NK-92 (cell line): ENCODE measurements around the gene CAPN8.

Source experiments
- DNase-seq: peaks from one replicate; lab custom pipeline; 2025; ENCODE audit not compliant: unreplicated experiment; lab: John Stamatoyannopoulos, UW

Gene CAPN8

DNA sequence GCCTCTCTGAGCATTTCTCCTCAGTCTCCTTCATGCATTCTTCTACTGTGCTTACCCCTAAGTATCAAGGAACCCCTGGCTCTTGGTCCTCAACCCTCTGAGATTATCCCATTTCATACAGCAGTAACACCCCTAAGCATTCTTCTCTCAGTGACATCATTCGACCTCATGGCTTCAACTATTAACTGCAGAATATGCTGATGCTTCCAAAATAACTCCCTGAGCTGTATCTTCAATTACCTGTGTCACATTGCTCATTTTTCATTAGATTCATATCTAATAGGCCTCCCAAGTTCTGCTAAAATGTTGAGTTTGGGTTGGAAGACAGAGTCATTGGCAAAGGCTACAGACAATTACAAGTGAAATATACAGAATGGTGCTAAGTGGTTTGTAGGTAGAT lies 7.5 kb downstream of the CAPN8 start:
- no peak for DNase-seq

DNA sequence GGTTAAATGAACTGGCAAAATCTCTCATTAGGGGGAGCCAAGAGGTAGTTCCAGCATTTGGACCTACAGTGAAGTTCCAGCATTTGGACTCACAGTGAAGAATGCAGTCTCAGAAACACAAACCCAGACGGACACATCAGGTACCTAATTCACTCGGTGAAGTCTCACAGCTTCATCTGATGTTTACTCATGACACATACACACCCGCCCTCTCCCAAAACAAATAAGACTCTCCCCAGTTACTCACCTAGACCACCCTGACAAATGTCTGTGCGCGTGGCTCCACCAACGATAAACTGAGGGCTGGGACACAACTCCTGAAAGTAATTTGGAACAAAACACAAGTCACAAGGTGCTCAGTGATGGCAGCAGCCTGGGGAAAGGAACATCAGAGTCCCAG lies 11.4 kb downstream of the CAPN8 start:
- no peak for DNase-seq

DNA sequence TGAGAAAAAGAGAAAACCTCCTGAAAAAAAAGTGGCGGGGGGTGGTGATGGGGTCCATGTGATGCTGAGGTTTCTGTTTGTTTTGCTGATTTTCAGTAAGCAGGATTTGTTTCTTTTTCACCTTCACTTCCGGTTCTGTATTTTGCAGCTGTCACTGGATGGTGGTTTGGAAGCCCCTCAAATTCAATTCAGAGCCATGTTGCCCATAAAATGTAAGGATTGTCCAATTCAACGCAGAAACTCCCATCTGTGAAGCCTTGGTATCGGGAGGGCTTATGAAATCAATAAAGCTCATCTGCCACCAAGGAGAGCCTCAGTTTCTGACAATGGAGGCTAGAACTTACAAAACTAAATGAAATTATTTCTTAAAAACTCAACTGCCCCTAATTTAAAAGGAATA lies 12.1 kb downstream of the CAPN8 start:
- no peak for DNase-seq

DNA sequence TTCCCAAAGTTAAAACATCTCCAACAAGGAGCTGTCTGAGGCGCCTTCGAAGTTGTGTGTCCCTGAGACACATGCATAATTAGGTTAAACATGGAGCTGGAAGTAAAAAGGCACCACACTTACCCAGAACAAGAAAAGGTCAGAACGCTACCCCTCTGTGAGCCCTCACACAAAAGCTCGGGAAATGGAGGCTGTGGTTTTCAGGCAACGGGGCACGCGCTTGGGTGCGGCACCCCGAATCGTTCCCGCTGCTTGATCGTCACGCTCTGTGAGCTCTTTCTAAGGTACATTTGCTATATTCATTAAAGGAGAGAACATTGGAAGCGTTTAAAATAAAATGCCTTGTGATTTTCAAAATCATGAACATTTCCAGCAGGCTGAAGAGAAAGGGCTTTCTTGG lies 12.5 kb downstream of the CAPN8 start:
- no peak for DNase-seq

DNA sequence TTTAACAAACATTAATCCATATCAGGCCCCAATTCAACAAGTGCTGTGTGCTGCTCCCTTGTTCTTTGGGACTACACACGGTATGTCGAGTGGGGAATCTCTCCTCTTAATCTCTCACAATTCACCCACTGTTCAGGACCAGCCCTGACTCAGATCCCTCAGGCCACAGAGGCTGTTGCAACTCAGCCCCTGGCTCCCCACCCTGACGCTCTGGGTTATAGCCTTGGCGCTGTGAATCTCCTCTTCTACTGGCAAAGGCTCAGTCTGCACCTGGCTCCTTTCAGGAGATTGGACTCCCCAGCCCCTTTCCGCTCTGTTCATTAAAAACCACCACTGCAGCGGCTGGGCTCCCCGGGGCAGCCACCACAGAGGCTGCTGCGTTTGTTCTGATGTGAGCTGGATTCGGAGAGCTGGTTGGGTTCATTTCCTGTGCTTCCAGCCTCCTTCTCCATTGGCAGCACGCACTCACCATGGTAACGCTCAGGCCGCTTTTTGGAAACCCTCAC lies 13.0 kb downstream of the CAPN8 start:
- no peak for DNase-seq

DNA sequence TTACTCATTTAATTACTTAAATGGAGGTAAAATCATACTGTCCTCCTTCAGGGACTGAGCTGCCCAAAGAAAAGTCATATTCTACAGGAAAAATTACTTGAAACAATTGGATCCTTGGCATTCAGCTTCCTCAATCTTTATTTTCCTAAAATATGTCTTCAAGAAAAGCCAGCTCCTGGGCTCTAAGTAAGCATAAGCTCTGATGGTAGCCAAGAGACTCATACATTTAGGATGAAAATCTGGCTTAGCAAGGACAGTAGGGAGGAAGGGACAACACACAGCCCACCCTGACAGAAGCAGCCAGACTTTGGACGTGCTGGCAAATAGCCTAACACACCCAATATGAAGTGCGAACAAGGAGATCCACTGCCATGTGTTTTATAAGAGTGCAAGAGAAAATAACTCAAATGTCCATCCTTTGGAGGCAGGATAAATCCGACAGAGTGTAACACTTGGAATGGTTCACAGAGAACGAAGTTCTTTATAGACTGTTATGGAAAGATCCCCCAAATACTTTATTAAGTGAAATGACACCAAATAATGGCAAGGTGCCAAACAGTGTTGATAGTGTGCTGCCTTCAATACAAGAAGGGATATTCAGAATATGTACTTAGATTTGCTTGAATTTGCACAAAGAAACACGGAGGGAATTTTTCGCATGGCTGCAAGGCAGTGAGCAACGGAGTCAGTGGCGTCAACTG lies 14.1 kb downstream of the CAPN8 start:
- DNase-seq: no peak

DNA sequence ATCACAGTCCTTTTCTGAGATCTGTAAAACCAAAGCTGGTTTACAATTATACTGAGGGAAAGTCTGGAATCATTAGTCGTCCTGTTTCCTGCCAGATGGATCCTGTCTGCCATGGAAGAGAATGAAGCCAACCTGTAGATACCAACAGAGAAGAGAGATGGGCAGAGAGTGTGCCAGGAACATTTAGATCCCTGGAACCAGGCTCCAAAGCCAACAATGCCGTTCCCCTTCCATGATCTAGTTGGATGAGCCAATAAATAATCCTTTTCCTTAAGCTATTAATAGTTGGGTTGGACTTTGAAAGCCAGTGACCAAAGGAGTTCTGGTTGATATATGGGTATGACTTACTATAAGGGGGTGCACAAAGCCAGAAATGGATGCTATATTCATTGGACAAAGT lies 15.0 kb downstream of the CAPN8 start:
- no peak for DNase-seq

DNA sequence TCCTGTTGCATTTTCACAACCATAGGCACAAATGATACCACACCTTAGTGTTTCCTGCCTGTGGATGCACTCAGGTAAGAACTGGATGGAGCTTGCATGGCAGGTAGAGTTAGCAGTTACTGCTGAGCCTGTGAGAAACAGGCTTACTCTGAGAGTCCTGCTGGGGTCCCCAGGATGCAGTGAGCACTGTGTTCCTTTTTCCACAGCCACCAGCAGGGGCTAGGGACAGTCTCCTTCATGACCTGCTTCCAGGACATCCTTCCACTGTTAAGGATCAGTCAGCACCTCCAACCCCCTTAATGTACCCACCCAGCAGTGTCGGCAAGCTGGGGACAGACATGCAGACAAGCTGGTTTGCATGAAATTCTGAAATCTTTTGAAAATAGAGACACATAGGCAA lies 16.3 kb downstream of the CAPN8 start:
- no peak for DNase-seq

DNA sequence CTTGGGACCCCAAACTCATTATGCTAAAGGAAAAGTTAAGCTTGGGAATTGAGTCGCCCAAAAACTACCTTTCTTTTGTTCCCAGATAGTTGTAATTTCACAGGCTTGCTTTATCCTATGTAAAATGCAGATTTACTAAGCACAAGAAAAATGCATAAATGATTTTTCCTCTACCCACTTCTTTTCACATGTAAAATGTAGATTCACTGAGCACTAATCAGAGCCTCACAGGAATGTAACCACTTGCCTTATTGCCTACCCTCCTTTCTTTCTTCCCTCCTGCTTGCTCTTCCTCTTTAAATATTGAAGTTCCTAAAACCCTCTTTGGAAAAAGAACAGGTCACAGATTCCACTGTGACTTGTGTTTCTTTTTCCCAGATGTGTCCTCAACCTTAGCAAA lies 18.3 kb downstream of the CAPN8 start:
- no peak for DNase-seq

DNA sequence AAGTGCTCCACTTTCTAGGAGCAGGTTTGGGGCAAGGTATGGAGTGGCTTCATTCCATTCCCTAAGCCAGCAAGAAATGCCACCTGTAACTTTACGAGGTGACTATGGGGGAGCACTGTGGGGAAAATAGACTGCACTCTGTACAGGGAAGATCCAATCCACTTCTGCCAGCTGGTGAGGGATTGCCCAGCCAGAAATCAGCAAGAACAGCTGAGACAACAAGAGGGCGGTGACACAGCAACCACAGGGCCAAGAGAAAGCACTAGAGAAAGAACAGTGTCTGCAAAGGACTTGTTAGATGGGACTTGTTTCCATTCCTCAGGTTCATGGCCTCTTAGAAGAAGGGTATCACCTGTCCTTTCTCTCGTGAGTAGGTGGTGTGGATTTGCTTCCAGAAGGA lies 19.6 kb downstream of the CAPN8 start:
- DNase-seq: no peak

DNA sequence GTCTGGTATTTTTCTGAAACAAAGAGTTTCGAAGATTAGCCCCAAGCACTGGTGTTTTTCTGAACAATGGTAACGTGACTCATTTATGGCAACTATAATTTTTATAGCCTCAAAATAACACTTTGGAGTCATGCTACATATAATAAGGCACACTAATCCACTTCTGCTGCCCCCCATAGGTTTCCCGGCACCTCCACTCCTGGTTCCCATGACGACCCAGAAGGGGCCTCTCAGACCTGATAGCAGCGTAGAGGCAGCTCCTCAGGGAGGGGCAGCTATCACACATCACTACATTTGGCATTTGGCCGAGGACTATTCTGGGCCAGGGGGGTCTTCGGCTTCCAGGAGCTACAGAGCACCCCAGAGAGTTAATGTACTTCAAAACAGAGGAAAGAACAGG lies 23.3 kb downstream of the CAPN8 start:
- no peak for DNase-seq

DNA sequence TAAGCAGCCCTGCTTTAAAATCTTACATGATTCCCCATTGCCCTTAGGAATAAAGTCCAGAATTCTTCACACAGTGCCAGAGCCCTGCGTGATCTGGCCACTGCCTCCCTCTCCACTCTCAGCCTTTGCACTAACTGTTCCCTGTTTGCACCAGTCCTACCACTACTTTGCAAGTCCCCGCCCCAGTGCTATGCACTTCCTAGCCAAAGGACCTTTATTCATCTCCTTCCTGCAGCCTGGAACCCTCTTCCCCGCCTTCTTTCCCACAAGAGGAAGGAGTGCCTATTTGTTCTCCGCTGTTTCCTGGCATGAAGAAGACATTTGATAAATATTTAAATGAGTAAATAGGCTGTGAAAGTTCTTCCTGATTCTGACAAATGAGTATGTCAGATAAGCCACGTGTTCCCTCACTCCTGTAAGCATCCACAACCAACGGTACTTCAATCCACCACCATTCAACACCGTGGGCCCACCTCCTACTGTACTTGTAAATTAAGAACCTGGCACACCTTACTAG lies 23.9 kb downstream of the CAPN8 start:
- DNase-seq: no peak

DNA sequence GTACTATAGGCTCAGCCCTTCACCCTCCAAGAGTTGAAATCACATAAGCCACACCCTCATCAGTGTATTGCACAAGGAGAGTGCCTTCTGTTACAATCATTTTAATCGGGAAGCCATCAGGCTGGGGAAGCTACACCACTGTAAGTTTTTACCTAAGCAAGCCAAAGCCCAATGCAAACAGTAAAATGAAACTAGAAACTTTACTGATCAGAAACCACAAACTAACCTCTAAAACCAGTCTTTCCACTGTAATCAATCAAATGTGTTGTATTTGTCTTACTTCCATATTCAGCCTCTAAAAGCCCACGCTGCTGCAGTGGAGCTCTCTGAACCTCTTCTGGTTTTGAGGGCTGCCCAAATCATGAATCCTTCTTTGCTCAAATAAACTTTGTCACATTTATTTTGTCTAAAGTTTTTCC lies 26.2 kb downstream of the CAPN8 start:
- no peak for DNase-seq

DNA sequence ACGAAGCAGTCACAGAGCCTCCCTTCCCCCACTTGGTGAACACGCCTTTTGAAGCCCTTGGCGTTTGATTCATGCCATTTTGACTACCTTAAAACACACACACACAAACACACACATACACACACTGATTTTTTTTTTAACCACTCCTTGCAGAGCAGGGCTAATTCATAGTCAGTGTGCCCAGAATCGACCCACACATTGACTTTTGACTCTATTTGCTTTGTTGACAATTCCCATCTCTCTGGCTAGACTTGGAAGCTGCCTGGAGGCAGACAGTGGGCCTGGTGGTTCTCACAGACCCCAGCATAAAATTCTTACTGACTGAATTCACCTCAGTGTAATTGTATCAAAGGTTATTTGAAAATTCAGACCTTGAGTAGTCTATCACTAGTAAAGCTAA lies 30.3 kb downstream of the CAPN8 start:
- DNase-seq: no peak

DNA sequence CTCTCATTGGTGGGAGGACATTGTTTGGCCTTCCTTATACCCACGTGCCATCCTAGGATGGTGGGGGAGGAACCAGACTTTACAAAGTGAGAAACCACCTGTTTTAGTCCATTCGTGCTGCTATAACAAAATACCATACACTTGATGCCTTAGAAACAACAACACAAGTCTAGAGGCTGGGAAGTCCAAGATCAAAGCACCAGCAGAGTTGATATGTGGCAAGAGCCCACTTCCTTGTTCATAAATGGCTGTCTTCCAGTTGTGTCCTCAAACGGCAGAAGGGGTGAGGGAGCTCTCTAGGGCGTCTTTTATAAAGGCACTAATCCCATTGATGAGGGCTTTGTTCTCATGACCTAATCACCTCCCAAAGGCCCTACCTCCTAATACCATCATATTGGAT lies 31.1 kb downstream of the CAPN8 start:
- no peak for DNase-seq

DNA sequence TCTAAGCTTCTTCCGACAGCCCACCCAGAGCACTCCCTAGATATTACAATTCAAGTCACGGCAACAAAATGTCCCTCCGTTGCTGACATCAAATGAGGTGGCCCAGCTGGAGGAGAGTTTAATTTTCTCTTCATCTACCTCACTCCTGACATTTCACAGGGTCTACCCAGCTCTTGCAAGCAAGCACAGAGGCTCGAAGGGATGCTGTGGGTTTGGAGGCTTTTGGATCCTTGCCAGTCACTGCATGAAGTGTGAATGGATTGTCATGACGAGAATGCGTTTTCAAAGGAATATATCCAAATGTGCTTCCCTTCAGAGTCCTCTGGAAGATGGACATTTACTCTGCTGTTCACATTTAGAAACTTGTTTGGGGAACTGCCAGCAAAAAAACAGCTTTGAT lies 33.5 kb downstream of the CAPN8 start:
- DNase-seq: no peak

DNA sequence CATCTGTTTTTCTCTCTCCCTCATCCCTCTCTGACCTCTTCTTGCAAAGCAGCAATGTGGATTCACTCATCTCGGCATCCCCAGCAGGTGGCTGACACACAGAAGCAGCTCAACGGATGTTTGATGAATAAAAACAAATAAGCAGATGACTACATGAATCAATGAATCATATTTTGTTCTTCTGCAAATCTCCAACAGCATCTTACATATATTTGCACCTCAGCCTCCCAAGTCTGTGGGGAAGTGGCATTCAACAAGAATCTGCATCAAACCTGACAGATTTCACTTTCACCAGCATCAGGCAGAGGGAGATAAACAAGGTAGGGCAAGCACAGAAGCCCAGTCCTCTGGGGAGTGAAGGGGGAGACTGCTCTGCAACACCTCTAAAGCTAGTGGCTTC lies 34.0 kb downstream of the CAPN8 start:
- DNase-seq: no peak

DNA sequence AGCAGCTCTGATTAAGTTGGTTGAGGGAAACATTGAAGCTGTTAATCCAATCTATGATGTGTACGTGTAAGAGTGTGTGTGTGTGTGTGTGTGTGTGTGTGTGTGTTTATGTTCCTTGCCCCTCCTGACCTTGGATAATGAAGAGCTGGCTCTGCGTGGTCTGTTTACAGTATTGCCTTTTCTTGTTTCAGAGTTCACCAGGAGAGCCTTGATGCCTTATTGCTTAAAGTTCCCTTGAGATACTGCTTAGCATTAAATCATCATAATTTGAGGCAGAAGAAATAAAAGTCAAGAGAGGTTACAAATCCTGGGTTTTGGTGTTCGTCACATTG lies 36.4 kb downstream of the CAPN8 start:
- DNase-seq: no peak

DNA sequence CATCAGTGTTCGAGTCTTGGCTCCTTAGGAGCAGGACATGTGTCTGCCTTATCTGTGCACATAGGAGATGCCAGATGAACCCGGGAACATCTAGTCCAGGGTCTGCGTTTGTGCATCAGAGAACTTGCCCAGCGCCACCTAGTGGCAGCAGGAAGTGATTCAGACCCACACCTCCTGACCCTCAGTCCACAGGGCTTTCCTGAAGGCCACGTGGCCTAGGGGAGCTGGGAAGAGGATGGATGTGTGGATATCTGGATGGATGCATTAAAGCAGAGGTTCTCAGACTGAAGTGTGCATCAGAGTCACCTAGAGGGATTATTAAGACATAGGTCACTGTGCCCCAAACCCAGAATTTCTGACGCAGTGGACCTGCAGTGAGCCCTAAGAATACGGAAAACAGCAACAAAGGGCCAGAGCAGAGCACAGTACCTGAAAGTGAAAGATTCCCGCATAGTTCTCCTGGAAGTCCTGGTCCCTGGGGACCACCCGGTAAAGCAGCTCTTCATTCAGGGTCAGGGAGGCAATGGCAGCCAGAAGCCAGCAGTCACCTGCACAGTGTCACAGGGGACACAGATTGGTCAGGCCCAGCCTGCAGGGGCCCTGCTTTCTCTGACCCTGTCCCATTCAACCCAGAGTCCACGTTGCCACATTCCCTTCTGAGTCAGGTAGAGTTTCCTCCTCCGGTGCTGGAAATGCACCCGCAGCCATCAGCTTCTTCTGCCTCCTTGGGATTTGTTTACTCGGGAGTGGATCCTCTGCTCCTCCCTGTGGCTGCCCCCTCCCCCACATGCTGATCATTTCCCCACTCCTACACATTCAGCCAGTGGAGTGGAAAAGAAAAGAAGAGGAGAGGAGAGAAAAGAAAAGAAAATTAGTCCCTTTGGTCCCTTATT lies 37.0 kb downstream of the CAPN8 start:
- DNase-seq: no peak

DNA sequence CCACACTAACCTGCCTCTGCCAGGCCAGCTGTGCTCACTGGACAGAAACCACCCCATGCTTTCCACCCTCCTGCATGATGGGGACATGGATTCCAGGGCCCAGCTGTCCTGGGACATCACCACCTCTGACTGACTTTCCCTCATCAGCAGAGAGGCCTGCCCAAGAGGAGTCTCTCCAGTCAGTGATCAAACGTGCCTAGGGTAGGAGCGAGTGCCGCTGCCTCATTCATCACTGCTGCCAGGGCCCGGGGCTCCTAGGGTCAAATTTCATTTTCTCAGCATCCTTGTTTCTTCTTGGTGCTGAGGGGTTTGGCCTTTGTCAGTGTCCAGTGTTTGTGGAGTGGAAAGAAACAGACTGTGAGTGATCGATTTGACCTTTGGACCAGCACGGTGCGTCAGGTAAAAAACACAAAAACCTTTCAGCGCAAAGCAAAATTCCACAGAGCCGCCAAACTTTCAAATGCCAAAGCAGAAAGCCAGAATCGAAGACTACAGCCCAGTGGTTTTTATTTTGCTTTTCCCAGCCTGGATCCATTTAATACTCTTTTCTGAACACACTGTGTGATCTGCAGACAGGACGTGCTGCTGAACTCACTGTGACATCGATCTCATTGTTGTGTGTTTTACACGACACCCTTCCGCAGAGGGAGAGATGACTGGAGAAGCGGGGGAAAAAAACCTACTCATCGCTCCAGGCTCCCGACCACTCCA lies 43.2 kb downstream of the CAPN8 start:
- no peak for DNase-seq

DNA sequence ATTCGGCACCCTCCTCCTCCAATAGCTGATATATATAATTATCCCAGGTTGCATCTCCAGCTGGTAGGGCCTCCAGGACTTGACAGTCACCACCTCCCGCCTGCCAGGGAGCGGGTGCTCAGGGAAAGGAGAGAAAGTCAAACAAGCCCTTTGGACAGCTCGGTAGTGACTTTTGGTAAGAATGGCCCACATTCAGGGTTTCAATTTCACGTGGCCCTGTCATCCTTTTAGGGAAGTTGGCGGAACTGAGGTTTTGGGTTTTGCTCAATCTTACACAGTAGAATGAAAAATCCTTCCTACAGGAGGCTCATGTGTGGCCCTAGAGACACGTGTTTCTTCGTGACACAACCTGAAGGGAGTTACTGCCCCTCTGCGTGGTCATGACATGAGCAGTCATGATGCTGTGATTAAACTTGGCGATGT lies 44.2 kb downstream of the CAPN8 start:
- no peak for DNase-seq
